Spleen (tissue), 7 donors: Measurements from ENCODE around the gene WNT11.

ENCODE experiments used
- POLR2A ChIP-seq, 3 donors: fragments of 450-650 bp; IDR thresholded peaks; one replicate each; pipeline ENCODE4 v1.5.1; 2017; ENCODE audit warnings: antibody characterized with exemption in 3 of 3, mild to moderate bottlenecking in 1 of 3
- POLR2AphosphoS5 ChIP-seq, 3 donors: sonication (generic); formaldehyde crosslinking; IDR thresholded peaks; one replicate each; pipeline ENCODE4 v1.5.1; 2017; ENCODE audit warnings: antibody characterized with exemption in 3 of 3
- TF ChIP-seq, protein P1 (sequence below), 11 experiments: fragments of 200-600 bp in 7 of 11; fragments of 450-650 bp in 4 of 11; sonication (generic) in 4 of 11; IDR thresholded peaks in 8 of 11; conservative IDR thresholded peaks in 3 of 11; 1 replicate in 7 of 11; 2 replicates in 4 of 11; pipeline versions ENCODE4 v1.4.0 to v1.8.0; 2016 to 2021; ENCODE audit warnings: antibody characterized with exemption in 11 of 11, inconsistent platforms in 4 of 11, mild to moderate bottlenecking in 1 of 11
- donor health status: DM: no; HTN: no; CAD: no; lungs with moderate emphysema.
- donor health status: DM: no; HTN: no; CAD: no.
- donor health status: DM: no; HTN: no; CAD: no.

DNA sequence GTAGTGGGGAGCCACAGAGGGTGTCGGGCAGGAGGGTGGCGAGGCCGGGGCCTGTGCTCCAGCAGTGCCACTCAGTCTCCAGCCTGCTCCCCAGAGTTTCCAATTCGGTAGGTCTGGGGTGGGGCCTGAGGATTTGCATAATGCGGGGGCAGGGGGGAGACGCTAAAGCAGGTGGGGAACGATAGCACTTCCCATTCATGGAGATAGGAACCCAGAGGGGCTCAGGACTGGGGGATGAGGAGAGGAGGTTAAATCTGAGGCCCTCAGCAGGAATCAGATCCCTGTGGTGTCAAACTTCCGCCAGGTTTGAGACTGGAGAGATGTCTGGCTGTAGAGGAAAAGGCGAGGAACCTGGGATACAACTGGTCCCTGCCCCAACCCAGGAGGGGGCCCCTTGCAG is 29.8 kb downstream of the WNT11 start:
- TF ChIP-seq, protein P1, sequence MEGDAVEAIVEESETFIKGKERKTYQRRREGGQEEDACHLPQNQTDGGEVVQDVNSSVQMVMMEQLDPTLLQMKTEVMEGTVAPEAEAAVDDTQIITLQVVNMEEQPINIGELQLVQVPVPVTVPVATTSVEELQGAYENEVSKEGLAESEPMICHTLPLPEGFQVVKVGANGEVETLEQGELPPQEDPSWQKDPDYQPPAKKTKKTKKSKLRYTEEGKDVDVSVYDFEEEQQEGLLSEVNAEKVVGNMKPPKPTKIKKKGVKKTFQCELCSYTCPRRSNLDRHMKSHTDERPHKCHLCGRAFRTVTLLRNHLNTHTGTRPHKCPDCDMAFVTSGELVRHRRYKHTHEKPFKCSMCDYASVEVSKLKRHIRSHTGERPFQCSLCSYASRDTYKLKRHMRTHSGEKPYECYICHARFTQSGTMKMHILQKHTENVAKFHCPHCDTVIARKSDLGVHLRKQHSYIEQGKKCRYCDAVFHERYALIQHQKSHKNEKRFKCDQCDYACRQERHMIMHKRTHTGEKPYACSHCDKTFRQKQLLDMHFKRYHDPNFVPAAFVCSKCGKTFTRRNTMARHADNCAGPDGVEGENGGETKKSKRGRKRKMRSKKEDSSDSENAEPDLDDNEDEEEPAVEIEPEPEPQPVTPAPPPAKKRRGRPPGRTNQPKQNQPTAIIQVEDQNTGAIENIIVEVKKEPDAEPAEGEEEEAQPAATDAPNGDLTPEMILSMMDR (IDR thresholded peaks at IDR 0.05 in 8 of 11, conservative IDR thresholded peaks at IDR 0.05 in 3 of 11) = no peak
- TF ChIP-seq POLR2A (IDR thresholded peaks at IDR 0.05) (no peak), POLR2AphosphoS5 (IDR thresholded peaks at IDR 0.05) (no peak)
